Tongue (tissue), 2 donors: Measurements from ENCODE around the gene HMCN2. TPM values are rescaled to one million over a fixed set of nuclear protein-coding genes. Genes with fewer than 3 reads are reported as not detected.
A peak's percentile ranks its signal among the peaks of the same experiment; 100 is the strongest.

Experiments
- DNase-seq: peaks from one replicate; pipeline ENCODE4 v3.0.0-alpha.2; 2015
- total RNA-seq: library from RNA; depleted of rRNA; stranded (reverse); fragments of >200 nt; gene quantifications from one replicate; pipeline ENCODE4 v1.2.3, GENCODE V29; 2014

HMCN2 gene
- total RNA-seq, 1 donor from 2014 or later: 30.9 TPM

DNA sequence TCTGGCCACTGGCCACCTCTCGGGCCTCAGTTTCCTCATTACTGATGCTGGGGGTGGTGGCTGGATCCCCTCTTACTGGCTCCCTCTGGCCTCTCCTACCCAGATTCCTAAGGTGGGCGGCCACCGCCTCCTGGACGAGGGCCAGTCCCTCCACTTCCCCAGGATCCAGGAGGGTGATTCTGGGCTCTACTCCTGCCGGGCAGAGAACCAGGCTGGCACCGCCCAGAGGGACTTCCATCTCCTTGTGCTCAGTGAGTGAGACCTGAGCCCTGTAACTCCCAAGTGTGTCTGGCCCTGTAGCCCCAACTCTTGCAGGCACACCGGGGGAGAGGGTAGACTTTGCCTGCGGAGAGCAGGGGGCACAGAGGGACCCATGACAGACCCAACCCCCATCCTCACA, 83.3 kb downstream of the HMCN2 start:
- DNase-seq: no peak

DNA sequence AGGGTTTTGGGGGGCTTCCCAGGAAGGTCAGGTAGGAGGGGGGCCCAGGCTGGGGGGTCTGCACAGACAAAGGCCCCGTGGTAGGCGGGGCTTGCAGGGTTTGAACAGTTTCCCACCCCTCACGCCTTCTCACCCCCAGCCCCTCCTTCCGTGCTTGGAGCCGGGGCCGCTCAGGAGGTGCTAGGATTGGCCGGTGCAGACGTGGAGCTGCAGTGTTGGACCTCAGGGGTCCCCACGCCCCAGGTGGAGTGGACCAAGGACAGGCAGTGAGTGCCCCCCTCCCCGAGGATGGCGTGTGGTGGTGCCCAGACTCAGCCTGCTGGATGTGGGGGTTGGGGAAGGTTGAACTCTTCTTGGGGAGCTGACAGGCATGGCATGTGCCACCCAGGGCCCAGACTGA, 83.8 kb downstream of the HMCN2 start:
- no peak for DNase-seq

GRCh38 chr9:130351343-130351742, 85.8 kb downstream of the HMCN2 start:
- no peak for DNase-seq

DNA sequence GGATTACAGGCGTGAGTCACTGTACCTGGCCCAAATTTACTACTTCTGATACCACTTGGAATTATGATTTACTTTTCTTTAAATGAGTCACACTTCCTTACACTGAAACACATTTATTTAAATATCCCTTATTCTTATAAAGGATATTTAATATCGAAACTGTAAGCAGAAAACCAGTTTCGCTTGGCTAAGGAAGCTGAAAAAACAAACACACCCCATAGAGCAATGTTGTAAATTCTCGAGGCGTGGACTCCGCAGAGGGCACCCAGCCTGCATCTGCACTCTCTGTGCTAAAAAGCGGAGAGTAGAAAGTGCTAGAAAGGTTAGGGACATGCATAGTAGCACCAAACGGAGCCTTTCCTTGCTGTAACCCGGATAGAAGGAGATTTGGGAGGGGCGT, 86.5 kb downstream of the HMCN2 start:
- peak; percentile 19 for DNase-seq

- DNase-seq: no peak
Measured at GRCh38 chr9:130352586-130353285, 87.2 kb downstream of the HMCN2 start.

DNA sequence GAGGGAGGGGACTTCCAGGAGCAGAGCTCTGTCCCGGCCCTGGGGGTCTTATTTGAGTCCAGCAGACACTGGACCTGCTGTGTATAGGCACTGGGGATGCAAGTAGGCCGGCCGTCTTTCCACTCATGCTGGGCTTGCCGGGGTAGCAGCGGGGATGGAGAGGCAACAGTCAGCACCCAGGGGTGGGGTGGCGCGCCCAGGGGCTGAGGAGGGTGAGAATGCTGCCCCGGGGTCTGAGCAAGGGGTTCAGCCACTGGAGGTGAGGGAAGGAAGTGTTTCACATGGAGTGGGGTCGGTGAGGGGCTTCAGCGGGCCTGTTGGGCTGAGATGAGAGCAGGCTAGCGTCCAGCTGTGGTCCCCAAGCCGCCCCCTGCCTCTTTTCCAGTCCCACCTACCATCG, 88.8 kb downstream of the HMCN2 start:
- no peak for DNase-seq

DNA sequence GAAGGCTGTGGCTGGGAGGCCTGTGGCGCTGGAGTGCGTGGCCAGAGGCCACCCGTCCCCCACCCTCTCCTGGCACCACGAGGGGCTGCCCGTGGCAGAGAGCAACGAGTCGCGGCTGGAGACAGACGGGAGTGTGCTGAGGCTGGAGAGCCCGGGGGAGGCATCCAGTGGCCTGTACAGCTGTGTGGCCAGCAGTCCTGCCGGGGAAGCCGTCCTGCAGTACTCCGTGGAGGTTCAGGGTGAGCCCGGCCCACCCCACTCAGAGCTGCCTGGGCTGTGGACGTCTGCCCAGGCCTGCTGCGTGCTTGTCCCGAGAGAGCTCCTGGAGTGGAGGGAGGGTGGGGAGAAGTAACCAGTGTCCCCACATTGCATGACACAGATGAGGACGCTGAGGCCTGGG, 89.2 kb downstream of the HMCN2 start:
- DNase-seq: no peak

- no peak for DNase-seq
Measured at GRCh38 chr9:130356033-130356432, 90.5 kb downstream of the HMCN2 start.

- no peak for DNase-seq
Measured at GRCh38 chr9:130356877-130357584, 91.5 kb downstream of the HMCN2 start.

GRCh38 chr9:130358928-130359327, 93.4 kb downstream of the HMCN2 start:
- DNase-seq: no peak

- peak; percentile 32 for DNase-seq
Measured at GRCh38 chr9:130359819-130360218, 94.3 kb downstream of the HMCN2 start.

DNA sequence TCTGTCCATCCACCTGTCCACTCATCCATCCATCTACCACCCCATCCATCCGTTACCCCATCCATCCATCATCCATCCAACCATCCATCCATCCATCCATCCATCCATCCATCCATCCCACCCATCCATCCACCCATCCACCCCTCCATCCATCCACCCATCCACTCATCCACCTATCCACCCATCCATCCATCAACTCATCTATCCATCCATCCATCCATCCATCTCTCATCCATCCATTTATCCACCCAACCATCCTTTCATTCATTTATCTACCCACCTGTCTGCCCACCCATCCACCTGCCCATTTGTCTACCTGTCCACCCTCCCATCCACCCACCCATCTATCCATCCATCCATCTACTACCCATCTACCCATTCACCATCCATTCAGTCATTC, 95.1 kb downstream of the HMCN2 start:
- DNase-seq: no peak

DNA sequence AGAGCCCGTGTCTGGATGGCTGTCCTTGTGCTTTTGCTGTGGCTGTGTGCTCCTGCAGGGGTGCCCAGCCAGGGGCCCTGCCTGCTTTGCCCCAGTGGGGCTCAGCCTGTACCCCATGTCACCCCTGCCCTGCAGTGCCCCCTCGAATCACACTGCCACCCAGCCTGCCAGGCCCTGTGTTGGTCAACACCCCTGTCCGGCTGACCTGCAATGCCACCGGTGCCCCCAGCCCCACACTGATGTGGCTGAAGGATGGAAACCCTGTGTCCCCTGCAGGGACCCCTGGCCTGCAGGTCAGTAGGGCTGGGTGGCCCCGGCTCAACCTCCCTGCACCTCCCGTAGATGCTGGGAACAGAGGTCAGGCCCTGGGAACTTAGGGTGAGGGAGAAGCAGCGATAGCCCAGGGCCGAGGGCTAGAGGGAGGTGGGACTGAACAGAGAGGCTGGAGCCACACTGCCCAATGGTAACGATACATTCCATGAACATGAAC, 96.4 kb downstream of the HMCN2 start:
- no peak for DNase-seq

DNA sequence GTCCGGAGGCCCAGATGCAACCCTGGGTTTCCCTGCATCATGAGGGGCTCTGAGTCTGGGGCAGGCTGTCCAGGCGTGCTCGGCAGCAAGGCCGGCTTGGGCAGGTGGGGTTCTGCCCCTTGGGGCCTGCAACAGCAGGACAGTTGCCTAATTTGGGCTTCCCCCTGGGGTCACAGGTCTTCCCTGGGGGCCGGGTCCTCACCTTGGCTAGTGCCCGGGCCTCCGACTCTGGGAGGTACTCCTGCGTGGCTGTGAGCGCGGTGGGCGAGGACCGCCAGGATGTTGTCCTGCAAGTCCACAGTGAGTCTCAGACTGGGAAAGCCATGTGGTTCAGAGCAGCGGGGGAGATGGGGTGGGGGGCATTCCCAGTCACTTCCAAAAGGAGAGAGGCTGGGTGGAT, 97.1 kb downstream of the HMCN2 start:
- DNase-seq: no peak

DNA sequence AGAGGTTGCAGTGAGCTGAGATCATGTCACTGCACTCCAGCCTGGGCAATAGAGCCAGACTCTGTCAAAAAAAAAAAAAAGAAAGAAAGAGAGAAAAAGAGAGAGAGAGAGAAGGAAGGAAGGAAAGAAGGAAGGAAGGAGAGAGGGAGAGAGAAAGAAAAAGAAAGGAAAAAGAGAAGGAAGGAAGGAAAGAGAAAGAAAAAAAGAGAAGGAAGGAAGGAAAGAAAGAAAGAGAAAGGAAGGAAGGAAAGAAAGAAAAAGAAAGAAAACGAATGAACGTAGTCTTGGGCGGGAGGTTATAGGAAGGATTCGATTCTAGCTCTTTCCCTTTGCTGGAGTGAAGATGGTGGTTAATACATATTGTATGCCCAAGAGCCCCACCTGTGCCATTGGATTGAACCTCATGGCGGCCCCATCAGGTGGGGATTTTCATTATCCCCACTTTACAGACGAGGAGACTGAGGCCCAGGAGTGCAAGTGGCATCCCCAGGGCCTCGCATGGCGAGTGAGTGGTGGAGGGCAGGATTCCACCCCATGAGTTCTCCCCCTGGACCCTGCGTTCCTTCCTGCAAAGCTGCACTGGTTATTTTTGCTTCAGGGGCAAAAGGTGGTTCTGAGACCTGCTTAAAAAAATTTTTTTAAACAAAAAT, 98.3 kb downstream of the HMCN2 start:
- no peak for DNase-seq

DNA sequence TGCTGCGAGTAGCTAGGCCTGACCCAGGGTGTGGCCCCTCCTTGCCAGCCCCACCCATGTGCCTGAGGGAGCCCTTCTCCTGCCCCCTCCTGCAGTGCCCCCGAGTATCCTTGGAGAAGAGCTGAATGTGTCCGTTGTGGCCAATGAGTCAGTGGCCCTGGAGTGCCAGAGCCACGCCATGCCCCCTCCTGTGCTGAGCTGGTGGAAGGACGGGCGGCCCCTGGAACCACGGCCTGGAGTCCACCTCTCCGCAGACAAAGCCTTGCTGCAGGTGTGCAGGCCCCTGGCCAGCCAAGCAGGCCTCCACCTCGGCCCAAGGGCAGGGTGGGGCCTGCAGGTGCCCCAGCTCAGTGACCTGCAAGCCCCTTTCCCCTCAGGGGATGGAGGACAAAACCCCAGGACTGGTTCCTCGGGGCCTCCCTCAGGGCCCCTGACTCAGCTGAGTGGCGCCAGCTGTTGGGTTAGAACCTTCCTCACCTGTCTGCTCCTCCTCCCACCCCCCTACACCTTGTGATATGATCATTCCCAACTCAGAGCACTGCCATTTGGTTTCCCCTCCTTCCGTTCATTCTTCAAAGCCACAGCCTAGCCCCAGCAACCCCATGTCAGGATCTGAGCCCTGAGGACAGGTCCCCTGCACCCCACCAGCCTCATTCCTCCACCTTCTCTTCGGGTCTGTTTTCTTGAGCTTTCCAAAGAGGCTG, 99.2 kb downstream of the HMCN2 start:
- DNase-seq: no peak

GRCh38 chr9:130365323-130365721, 99.8 kb downstream of the HMCN2 start:
- DNase-seq: no peak

GRCh38 chr9:130366072-130366471, 100.5 kb downstream of the HMCN2 start:
- no peak for DNase-seq

GRCh38 chr9:130366888-130367550, 101.5 kb downstream of the HMCN2 start:
- no peak for DNase-seq

GRCh38 chr9:130368631-130369103, 103.1 kb downstream of the HMCN2 start:
- no peak for DNase-seq

GRCh38 chr9:130370226-130370625, 104.7 kb downstream of the HMCN2 start:
- no peak for DNase-seq
